Panc1 (cell line): ENCODE measurements around the gene SYCE3. TPM values are rescaled to one million over a fixed set of nuclear protein-coding genes. Genes with fewer than 3 reads are reported as not detected.
"Not testable (repeated sequence)": the region's sequence is repeated elsewhere in the genome, so short reads cannot be mapped to it uniquely, and the experiment has no call there.

Experiments used
- ATAC-seq: fragments of 200-7000 bp; cut with Tn5 transposase; 2 replicates; pipeline ENCODE4 v1.9.1; 2020; ENCODE audit warnings: mild to moderate bottlenecking, moderate library complexity
- BruUV-seq: library from RNA; stranded (reverse); fragments of 400-500 nt; replicated peaks from 2 replicates; lab custom pipeline; 2021; lab: Mats Ljungman, UMichigan
- CTCF ChIA-PET: fragments of 300-600 bp; sonication (Branson Sonifier 250); formaldehyde crosslinking; loops from one replicate; lab custom pipeline; 2022; ENCODE audit warnings: antibody characterized with exemption; lab: Charles Lee
- POLR2A ChIA-PET: fragments of 300-600 bp; sonication (Branson Sonifier 250); formaldehyde crosslinking; loops from one replicate; lab custom pipeline; 2022; ENCODE audit warnings: antibody characterized with exemption; lab: Charles Lee
- DNase-seq: peaks from one replicate; pipeline ENCODE4 v3.0.0-alpha.2; 2010; ENCODE audit warnings: low read depth, low spot score
- H3K27ac ChIP-seq: 2 replicates; pipeline ENCODE4 v1.5.1; 2011; ENCODE audit warnings: mild to moderate bottlenecking, low read length, inconsistent platforms
- H3K27me3 ChIP-seq: fragments of 200-500 bp; sonication (Bioruptor generic); 2 replicates; pipeline ENCODE4 v1.6.0; 2014; ENCODE audit warnings: low read length, inconsistent platforms; ENCODE audit not compliant: control insufficient read depth, insufficient read depth
- H3K36me3 ChIP-seq: fragments of 200-500 bp; sonication (Bioruptor generic); 2 replicates; pipeline ENCODE4 v1.5.1; 2014; ENCODE audit warnings: inconsistent platforms, mild to moderate bottlenecking, low read length, moderate library complexity; ENCODE audit not compliant: control insufficient read depth, insufficient read depth
- H3K4me1 ChIP-seq: 2 replicates; pipeline ENCODE4 v1.5.1; 2011; ENCODE audit warnings: inconsistent platforms, mild to moderate bottlenecking, low read length, moderate library complexity; ENCODE audit not compliant: control insufficient read depth, insufficient read depth
- H3K4me3 ChIP-seq, 2 experiments: 2 replicates each; pipeline ENCODE4 v1.5.1; 2011 to 2012; ENCODE audit warnings: low read depth in 2 of 2, low read length in 2 of 2, mild to moderate bottlenecking in 2 of 2, inconsistent platforms in 1 of 2, moderate library complexity in 1 of 2
- H3K9me3 ChIP-seq: fragments of 200-500 bp; sonication (Bioruptor generic); 2 replicates; pipeline ENCODE4 v1.5.1; 2014; ENCODE audit warnings: low read depth, mild to moderate bottlenecking, inconsistent platforms, low read length, moderate library complexity; ENCODE audit not compliant: control insufficient read depth, insufficient read depth
- CTCF ChIP-seq: fragments of 450-650 bp; IDR thresholded peaks from 2 replicates; pipeline ENCODE4 v1.5.1; 2017; ENCODE audit warnings: mild to moderate bottlenecking
- POLR2AphosphoS5 ChIP-seq: IDR thresholded peaks from 2 replicates; pipeline ENCODE4 v1.6.1; 2012; ENCODE audit warnings: mild to moderate bottlenecking, low read depth, low read length, moderate library complexity
- REST ChIP-seq, 2 experiments: IDR thresholded peaks; 2 replicates each; pipeline ENCODE4 v1.6.1; 2011 to 2012; ENCODE audit warnings: low read depth in 2 of 2, control low read depth in 1 of 2, low read length in 1 of 2, mild to moderate bottlenecking in 1 of 2, moderate library complexity in 1 of 2; ENCODE audit not compliant: insufficient read depth in 1 of 2
- SIN3A ChIP-seq: IDR thresholded peaks from 2 replicates; pipeline ENCODE4 v1.6.1; 2012; ENCODE audit warnings: low read depth, mild to moderate bottlenecking, low read length, moderate library complexity, borderline replicate concordance; ENCODE audit not compliant: insufficient read depth
- TCF7L2 ChIP-seq: IDR thresholded peaks from 2 replicates; pipeline ENCODE4 v1.6.1; 2011; ENCODE audit warnings: mild to moderate bottlenecking, low read depth, low read length, inconsistent platforms
- in situ Hi-C: cut with HindIII; loops from 2 replicates; pipeline ENCODE4 v1.10.0; 2016; ENCODE audit warnings: low sequenced_read_pairs, low pct_unique_long_range_greater_than_20kb
- intact Hi-C: fragments of 100-400 bp; cut with micrococcal nuclease; formaldehyde crosslinking; loops from one replicate; pipeline ENCODE4 v1.10.0; 2022; ENCODE audit not compliant: unreplicated experiment
- total RNA-seq: library from RNA; stranded (reverse); gene quantifications from one replicate; pipeline ENCODE4 v1.2.1, GENCODE V29; 2021; ENCODE audit not compliant: unreplicated experiment

Gene SYCE3
- total RNA-seq, 1 experiment from 2014 or later, result not detected

DNA sequence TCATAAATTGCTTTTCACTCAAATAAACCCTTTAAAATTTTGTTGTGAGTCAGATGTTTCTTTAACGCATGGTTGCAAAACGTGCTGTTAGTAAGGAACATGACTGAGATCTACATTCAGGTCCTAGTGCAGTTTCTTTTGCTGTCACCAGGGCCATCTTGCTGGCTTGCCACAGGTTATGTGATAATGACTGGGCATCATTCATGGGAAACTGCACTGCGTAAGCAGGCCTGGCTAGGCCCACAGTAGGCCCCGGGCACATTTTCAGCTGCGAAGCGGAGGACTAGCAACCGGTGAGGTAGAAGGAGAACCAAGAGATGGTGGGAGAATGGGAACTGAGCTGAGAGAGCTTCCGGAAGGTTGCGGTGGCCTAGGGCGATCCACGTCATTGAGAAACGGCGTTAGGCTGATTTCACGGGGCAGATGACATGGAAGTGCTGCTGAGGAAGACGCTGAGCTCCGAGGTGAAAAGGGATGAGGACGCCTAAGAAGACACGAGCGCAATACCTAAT, 20.2 kb downstream of the SYCE3 start:
- POLR2A ChIA-PET, result no interaction called here
- CTCF ChIA-PET, result no interaction called here
- no TSS peak for BruUV-seq

DNA sequence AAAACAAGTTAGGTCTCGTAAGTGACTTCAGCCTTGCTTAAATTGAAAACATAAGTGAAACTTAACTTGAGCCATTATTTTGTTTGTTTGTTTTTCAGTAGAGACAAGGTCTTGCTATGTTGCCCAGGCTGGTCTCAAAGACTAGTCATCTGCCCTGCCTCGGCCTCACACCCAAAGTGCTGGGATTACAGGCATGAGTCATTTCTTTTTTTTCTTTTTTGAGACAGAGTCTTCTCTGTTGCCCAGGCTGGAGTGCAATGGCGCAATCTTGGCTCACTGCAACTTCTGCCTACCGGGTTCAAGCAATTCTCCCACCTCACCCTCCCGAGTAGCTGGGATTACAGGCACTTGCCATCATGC, 21.1 kb downstream of the SYCE3 start:
- DNase-seq, H3K36me3 ChIP-seq, H3K27me3 ChIP-seq, ATAC-seq, H3K4me3 ChIP-seq, BruUV-seq, H3K9me3 ChIP-seq, intact Hi-C loops, H3K27ac ChIP-seq, in situ Hi-C loops, POLR2A ChIA-PET: not testable (repeated sequence)
- CTCF ChIA-PET, result interaction anchor here (0.6 kb wide), 1 partner anchor 8 kb away, joined by 3 read pairs; no protein-coding TSS in a partner anchor
- peaks cover 14% of the 10 kb centered on the region for H3K4me1 ChIP-seq

More for the DNA sequence above, 20.2 kb downstream of the SYCE3 start:
- Histone ChIP-seq H3K27me3 (no peaks in the 10 kb centered on the region), H3K27ac (no peak overlapping the region), H3K4me1 (peaks cover 14% of the 10 kb centered on the region), H3K36me3 (no peaks in the 10 kb centered on the region), H3K9me3 (no peaks in the 10 kb centered on the region), H3K4me3 (no peak overlapping the region)
- in situ Hi-C loops, result no loop called here
- TF ChIP-seq TCF7L2 (no peak), REST (IDR thresholded peaks at IDR 0.05; ENCODE audit: insufficient read depth in 1 of 2, low read depth in 2 of 2, low read length in 1 of 2) (no peak), POLR2AphosphoS5 (no peak), CTCF (no peak), SIN3A (no peak)
- intact Hi-C loops, result no loop called here
- DNase-seq, result no peak
- ATAC-seq, result no peak

- ATAC-seq (no peak), DNase-seq (no peak)
- Histone ChIP-seq H3K9me3 (no peaks in the 10 kb centered on the region), H3K27me3 (no peaks in the 10 kb centered on the region), H3K4me3 (no peak overlapping the region), H3K4me1 (peaks cover 10% of the 10 kb centered on the region), H3K27ac (no peak overlapping the region), H3K36me3 (no peaks in the 10 kb centered on the region)
- in situ Hi-C loops, result no loop called here
- TF ChIP-seq SIN3A (no peak), REST (IDR thresholded peaks at IDR 0.05; ENCODE audit: insufficient read depth in 1 of 2, low read depth in 2 of 2, low read length in 1 of 2) (no peak), TCF7L2 (no peak), POLR2AphosphoS5 (no peak), CTCF (no peak)
- BruUV-seq, result no TSS peak
- ChIA-PET POLR2A (no interaction called here), CTCF (no interaction called here)
- intact Hi-C loops, result no loop called here
Measured at GRCh38 chr22:50540381-50540780, 22.3 kb downstream of the SYCE3 start.
